ENCODE measurements around the gene PPP1R17. TPM values are rescaled to one million over a fixed set of nuclear protein-coding genes. Genes with fewer than 3 reads are reported as not detected.

PPP1R17 gene
- total RNA-seq, 2 experiments from 2014 or later: not detected

- Mint-ChIP-seq H3K36me3 (ENCODE audit: low read depth) (no peaks in the 10 kb centered on the region), H3K4me1 (ENCODE audit: low read depth) (no peaks in the 10 kb centered on the region), H3K27me3 (ENCODE audit: low read depth) (no peaks in the 10 kb centered on the region), H3K9me3 (peaks cover 3% of the 10 kb centered on the region), H3K27ac (no peak overlapping the region), H3K4me3 (no peak overlapping the region)
- intact Hi-C loops (cut with micrococcal nuclease): no loop called here
- DNase-seq: no peak
- CTCF ChIA-PET: no interaction called here
Measured at GRCh38 chr7:31710171-31710570, 23.2 kb downstream of the PPP1R17 start.

- no peaks in the 10 kb centered on the region for H3K36me3 Mint-ChIP-seq (ENCODE audit: low read depth)
- H3K4me3 Mint-ChIP-seq: no peak overlapping the region
- intact Hi-C loops (cut with micrococcal nuclease): no loop called here
- H3K9me3 Mint-ChIP-seq: peaks cover 5% of the 10 kb centered on the region
- CTCF ChIA-PET: no interaction called here
- H3K4me1 Mint-ChIP-seq (ENCODE audit: low read depth): no peaks in the 10 kb centered on the region
- H3K27me3 Mint-ChIP-seq (ENCODE audit: low read depth): peaks cover 2% of the 10 kb centered on the region
- H3K27ac Mint-ChIP-seq: no peak overlapping the region
- DNase-seq: no peak
Measured at GRCh38 chr7:31716355-31716754, 29.3 kb downstream of the PPP1R17 start.

GRCh38 chr7:31720366-31720765, 33.4 kb downstream of the PPP1R17 start:
- intact Hi-C loops (cut with micrococcal nuclease): no loop called here
- CTCF ChIA-PET: no interaction called here
- Mint-ChIP-seq H3K27me3 (ENCODE audit: low read depth) (peaks cover 2% of the 10 kb centered on the region), H3K9me3 (peaks cover 2% of the 10 kb centered on the region), H3K36me3 (ENCODE audit: low read depth) (no peaks in the 10 kb centered on the region), H3K4me1 (ENCODE audit: low read depth) (no peaks in the 10 kb centered on the region), H3K27ac (no peak overlapping the region), H3K4me3 (no peak overlapping the region)
- no peak for DNase-seq

- CTCF ChIA-PET: no interaction called here
- Mint-ChIP-seq H3K36me3 (ENCODE audit: low read depth) (no peaks in the 10 kb centered on the region), H3K9me3 (no peaks in the 10 kb centered on the region), H3K4me3 (no peak overlapping the region), H3K4me1 (ENCODE audit: low read depth) (no peaks in the 10 kb centered on the region), H3K27ac (no peak overlapping the region), H3K27me3 (ENCODE audit: low read depth) (no peaks in the 10 kb centered on the region)
- DNase-seq: no peak
- intact Hi-C loops (cut with micrococcal nuclease): no loop called here
Measured at GRCh38 chr7:31724696-31725095, 37.7 kb downstream of the PPP1R17 start.

GRCh38 chr7:31729195-31729804, 42.3 kb downstream of the PPP1R17 start:
- Mint-ChIP-seq H3K27me3 (ENCODE audit: low read depth) (no peaks in the 10 kb centered on the region), H3K4me3 (no peak overlapping the region), H3K9me3 (no peaks in the 10 kb centered on the region), H3K4me1 (ENCODE audit: low read depth) (no peaks in the 10 kb centered on the region), H3K36me3 (ENCODE audit: low read depth) (no peaks in the 10 kb centered on the region), H3K27ac (no peak overlapping the region)
- intact Hi-C loops (cut with micrococcal nuclease): no loop called here
- no peak for DNase-seq
- CTCF ChIA-PET: interaction anchor here (0.9 kb wide), 1 partner anchor 436 kb away, joined by 3 read pairs; no protein-coding TSS in a partner anchor

- H3K27ac Mint-ChIP-seq: no peak overlapping the region
- no peak for DNase-seq
- H3K36me3 Mint-ChIP-seq (ENCODE audit: low read depth): no peaks in the 10 kb centered on the region
- peaks cover 4% of the 10 kb centered on the region for H3K27me3 Mint-ChIP-seq (ENCODE audit: low read depth)
- intact Hi-C loops (cut with micrococcal nuclease): no loop called here
- H3K4me1 Mint-ChIP-seq (ENCODE audit: low read depth): no peaks in the 10 kb centered on the region
- CTCF ChIA-PET: interaction anchor here (1.1 kb wide), 1 partner anchor 612 kb away, joined by 4 read pairs; no protein-coding TSS in a partner anchor
- no peaks in the 10 kb centered on the region for H3K9me3 Mint-ChIP-seq
- H3K4me3 Mint-ChIP-seq: no peak overlapping the region
Measured at GRCh38 chr7:31734456-31734855, 47.4 kb downstream of the PPP1R17 start.

- peaks cover 4% of the 10 kb centered on the region for H3K27me3 Mint-ChIP-seq (ENCODE audit: low read depth)
- no peak overlapping the region for H3K27ac Mint-ChIP-seq
- intact Hi-C loops (cut with micrococcal nuclease): loop anchor here (1.0 kb wide), 2 partner anchors 293 to 602 kb away; no protein-coding TSS in a partner anchor
- peak; percentile 26 for DNase-seq
- H3K4me1 Mint-ChIP-seq (ENCODE audit: low read depth): no peaks in the 10 kb centered on the region
- no peaks in the 10 kb centered on the region for H3K36me3 Mint-ChIP-seq (ENCODE audit: low read depth)
- H3K9me3 Mint-ChIP-seq: no peaks in the 10 kb centered on the region
- no peak overlapping the region for H3K4me3 Mint-ChIP-seq
- CTCF ChIA-PET: interaction anchor here (0.7 to 1.1 kb wide), 2 partner anchors 162 to 293 kb away, joined by 3 to 5 read pairs; no protein-coding TSS in a partner anchor
Measured at GRCh38 chr7:31735991-31736982, 49.3 kb downstream of the PPP1R17 start.

GRCh38 chr7:31741852-31742251, 54.8 kb downstream of the PPP1R17 start:
- no peak for DNase-seq
- CTCF ChIA-PET: no interaction called here
- Mint-ChIP-seq H3K9me3 (no peaks in the 10 kb centered on the region), H3K4me3 (no peak overlapping the region), H3K27ac (no peak overlapping the region), H3K27me3 (ENCODE audit: low read depth) (peaks cover 17% of the 10 kb centered on the region), H3K4me1 (ENCODE audit: low read depth) (no peaks in the 10 kb centered on the region), H3K36me3 (ENCODE audit: low read depth) (no peaks in the 10 kb centered on the region)
- intact Hi-C loops (cut with micrococcal nuclease): no loop called here

GRCh38 chr7:31744294-31744874, 57.4 kb downstream of the PPP1R17 start:
- H3K4me3 Mint-ChIP-seq: no peak overlapping the region
- H3K27ac Mint-ChIP-seq: no peak overlapping the region
- no peaks in the 10 kb centered on the region for H3K4me1 Mint-ChIP-seq (ENCODE audit: low read depth)
- H3K9me3 Mint-ChIP-seq: no peaks in the 10 kb centered on the region
- intact Hi-C loops (cut with micrococcal nuclease): loop anchor here (1.0 to 2.0 kb wide), 4 partner anchors 318 to 735 kb away; no protein-coding TSS in a partner anchor
- peaks cover 14% of the 10 kb centered on the region for H3K27me3 Mint-ChIP-seq (ENCODE audit: low read depth)
- CTCF ChIA-PET: interaction anchor here (0.6 to 1.2 kb wide), 3 partner anchors 9 to 668 kb away, joined by 3 read pairs; no protein-coding TSS in a partner anchor
- peak; percentile 71 for DNase-seq
- no peaks in the 10 kb centered on the region for H3K36me3 Mint-ChIP-seq (ENCODE audit: low read depth)

GRCh38 chr7:31747553-31747952, 60.5 kb downstream of the PPP1R17 start:
- H3K27me3 Mint-ChIP-seq (ENCODE audit: low read depth): peaks cover 15% of the 10 kb centered on the region
- H3K36me3 Mint-ChIP-seq (ENCODE audit: low read depth): no peaks in the 10 kb centered on the region
- no peak for DNase-seq
- no peaks in the 10 kb centered on the region for H3K4me1 Mint-ChIP-seq (ENCODE audit: low read depth)
- H3K27ac Mint-ChIP-seq: no peak overlapping the region
- no peaks in the 10 kb centered on the region for H3K9me3 Mint-ChIP-seq
- CTCF ChIA-PET: interaction anchor here (0.6 to 0.7 kb wide), 2 partner anchors 16 to 855 kb away, joined by 3 read pairs; no protein-coding TSS in a partner anchor
- H3K4me3 Mint-ChIP-seq: no peak overlapping the region
- intact Hi-C loops (cut with micrococcal nuclease): no loop called here

GRCh38 chr7:31748084-31748483, 61.1 kb downstream of the PPP1R17 start:
- DNase-seq: no peak
- peaks cover 10% of the 10 kb centered on the region for H3K27me3 Mint-ChIP-seq (ENCODE audit: low read depth)
- no peak overlapping the region for H3K4me3 Mint-ChIP-seq
- intact Hi-C loops (cut with micrococcal nuclease): no loop called here
- no peaks in the 10 kb centered on the region for H3K4me1 Mint-ChIP-seq (ENCODE audit: low read depth)
- H3K36me3 Mint-ChIP-seq (ENCODE audit: low read depth): no peaks in the 10 kb centered on the region
- no peaks in the 10 kb centered on the region for H3K9me3 Mint-ChIP-seq
- CTCF ChIA-PET: interaction anchor here (0.6 to 0.7 kb wide), 2 partner anchors 15 to 854 kb away, joined by 3 read pairs; no protein-coding TSS in a partner anchor
- H3K27ac Mint-ChIP-seq: no peak overlapping the region

GRCh38 chr7:31751726-31752125, 64.7 kb downstream of the PPP1R17 start:
- H3K4me1 Mint-ChIP-seq (ENCODE audit: low read depth): no peaks in the 10 kb centered on the region
- no peaks in the 10 kb centered on the region for H3K9me3 Mint-ChIP-seq
- no peaks in the 10 kb centered on the region for H3K36me3 Mint-ChIP-seq (ENCODE audit: low read depth)
- no peak overlapping the region for H3K4me3 Mint-ChIP-seq
- CTCF ChIA-PET: no interaction called here
- peaks cover 2% of the 10 kb centered on the region for H3K27me3 Mint-ChIP-seq (ENCODE audit: low read depth)
- DNase-seq: no peak
- intact Hi-C loops (cut with micrococcal nuclease): no loop called here
- no peak overlapping the region for H3K27ac Mint-ChIP-seq

All from activated naive CD4-positive, alpha-beta T cell treated with anti-CD3 and anti-CD28 coated beads for 36 hours (primary cell).